HG03575 (cell line): ENCODE results near the gene TP73.

Experiments used
- ATAC-seq: cut with Tn5 transposase; IDR thresholded peaks from one replicate; pipeline ENCODE4 v1.9.1; 2021; ENCODE audit not compliant: unreplicated experiment, insufficient number of reproducible peaks, low FRiP score; ENCODE audit errors: extremely low read depth

TP73 gene

GRCh38 chr1:3632298-3632697 lies 20.0 kb upstream of the TP73 start:
- ATAC-seq = no peak

DNA sequence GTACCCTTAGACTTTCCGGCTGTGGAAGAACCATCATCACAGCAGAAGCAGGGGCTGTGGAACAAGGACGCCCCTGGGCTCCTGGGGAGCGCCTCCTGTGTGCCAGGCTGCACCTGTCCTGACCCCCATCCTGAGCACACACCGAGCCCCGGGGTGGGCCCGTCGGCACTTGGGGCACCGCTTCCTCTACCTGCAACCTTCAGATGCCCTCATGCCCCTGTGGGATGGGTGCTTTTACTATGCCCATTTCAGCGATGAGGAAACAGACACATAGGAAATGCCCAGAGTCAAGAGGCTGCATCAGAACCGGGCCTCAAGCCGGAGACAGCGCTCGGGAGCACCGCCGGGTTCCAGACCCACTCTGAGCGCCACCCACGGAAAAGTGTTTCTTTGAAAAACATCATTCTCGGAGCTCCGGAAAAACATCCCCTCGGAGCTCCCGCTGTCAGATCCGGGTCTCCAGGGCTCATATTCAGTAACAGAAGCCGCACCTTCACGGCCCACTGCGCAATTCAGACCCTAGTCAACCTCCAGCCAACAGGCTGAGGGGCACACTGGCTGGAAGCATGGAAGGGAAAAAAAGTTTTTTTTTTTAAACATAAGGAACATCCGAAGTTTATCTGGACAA lies 19.5 kb upstream of the TP73 start:
- ATAC-seq = no peak

GRCh38 chr1:3633344-3634058 lies 18.8 kb upstream of the TP73 start:
- no peak for ATAC-seq

GRCh38 chr1:3634059-3634800 lies 18.1 kb upstream of the TP73 start:
- ATAC-seq = no peak

DNA sequence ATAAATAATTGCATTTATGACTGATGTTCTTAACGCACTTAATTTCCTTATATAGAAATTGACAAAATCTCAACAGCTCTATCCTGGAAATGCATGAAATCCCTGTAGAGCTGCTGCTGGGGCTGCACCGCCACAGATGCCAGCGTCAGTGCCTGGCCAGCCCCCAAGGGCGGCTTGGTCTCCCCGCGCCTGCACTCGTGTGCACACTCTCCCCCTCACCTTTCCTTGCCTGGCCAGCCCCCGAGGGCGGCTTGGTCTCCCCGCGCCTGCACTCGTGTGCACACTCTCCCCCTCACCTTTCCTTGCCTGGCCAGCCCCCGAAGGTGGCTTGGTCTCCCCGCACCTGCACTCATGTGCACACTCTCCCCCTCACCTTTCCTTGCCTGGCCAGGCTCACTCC lies 16.2 kb upstream of the TP73 start:
- ATAC-seq = no peak

DNA sequence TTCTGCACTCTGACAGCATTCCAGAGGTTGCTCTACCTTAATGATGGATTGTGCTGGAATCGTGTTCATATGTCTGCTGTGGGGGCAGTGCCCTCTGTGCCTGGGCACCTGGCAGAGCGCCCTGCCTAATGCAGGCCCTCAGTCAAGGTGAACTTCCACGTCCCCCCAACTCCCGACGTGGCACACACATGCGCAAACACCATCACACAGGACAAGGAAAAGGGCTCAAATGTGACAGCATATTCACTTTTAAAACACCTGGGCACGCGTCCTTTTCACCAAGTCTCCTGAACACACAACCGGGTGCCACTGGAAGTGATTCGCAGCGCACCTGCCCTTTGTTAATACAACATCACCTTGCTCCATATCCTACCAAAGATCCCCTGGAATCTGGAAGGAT lies 15.8 kb upstream of the TP73 start:
- no peak for ATAC-seq

- no peak for ATAC-seq
Measured at GRCh38 chr1:3638027-3638426, 14.3 kb upstream of the TP73 start.

DNA sequence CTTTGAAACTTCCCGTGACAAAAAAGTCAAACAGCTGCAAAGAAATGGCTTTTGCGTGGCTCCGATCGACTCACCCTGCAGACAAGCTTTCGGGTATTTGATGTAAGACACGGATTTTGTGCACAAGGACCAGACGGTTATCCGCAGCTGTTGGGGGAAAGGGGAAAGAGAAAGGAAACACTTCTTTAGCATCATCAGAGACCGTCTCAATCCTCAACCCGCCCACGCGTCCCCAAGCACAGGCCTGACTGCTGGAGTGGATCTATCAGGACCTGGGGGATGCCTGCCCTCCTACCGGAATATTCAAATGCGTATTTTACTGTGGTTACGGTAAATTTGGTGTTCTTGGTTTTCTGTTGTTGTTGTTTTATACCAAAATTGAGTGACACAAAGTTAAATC lies 13.6 kb upstream of the TP73 start:
- ATAC-seq = no peak

GRCh38 chr1:3639397-3639911 lies 12.9 kb upstream of the TP73 start:
- no peak for ATAC-seq

DNA sequence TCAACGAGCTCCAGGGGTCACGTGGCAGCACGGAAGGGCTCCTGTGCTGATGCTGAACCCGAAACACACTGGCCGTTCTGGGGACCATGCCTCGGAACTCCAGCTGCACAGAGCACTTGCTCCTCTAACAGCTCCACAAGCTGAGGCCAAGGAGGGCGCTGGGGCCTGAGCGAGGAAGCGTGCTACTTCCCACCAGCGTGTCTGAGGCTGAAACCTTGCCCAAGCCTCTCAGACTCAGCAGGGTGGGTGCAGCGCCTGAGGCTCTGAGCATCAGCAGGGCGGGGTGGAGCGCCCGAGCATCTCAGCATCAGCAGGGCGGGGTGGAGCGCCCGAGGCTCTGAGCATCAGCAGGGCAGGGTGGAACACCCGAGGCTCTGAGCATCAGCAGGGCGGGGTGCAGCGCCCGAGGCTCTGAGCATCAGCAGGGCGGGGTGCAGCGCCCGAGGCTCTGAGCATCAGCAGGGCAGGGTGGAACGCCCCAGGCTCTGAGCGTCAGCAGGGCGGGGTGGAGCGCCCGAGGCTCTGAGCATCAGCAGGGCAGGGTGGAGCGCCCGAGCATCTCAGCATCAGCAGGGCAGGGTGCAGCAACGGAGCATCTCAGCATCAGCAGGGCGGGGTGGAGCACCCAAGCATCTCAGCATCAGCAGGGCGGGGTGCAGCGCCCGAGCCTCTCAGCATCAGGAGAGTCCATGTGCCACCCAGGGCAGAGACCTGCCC lies 12.0 kb upstream of the TP73 start:
- ATAC-seq = no peak

DNA sequence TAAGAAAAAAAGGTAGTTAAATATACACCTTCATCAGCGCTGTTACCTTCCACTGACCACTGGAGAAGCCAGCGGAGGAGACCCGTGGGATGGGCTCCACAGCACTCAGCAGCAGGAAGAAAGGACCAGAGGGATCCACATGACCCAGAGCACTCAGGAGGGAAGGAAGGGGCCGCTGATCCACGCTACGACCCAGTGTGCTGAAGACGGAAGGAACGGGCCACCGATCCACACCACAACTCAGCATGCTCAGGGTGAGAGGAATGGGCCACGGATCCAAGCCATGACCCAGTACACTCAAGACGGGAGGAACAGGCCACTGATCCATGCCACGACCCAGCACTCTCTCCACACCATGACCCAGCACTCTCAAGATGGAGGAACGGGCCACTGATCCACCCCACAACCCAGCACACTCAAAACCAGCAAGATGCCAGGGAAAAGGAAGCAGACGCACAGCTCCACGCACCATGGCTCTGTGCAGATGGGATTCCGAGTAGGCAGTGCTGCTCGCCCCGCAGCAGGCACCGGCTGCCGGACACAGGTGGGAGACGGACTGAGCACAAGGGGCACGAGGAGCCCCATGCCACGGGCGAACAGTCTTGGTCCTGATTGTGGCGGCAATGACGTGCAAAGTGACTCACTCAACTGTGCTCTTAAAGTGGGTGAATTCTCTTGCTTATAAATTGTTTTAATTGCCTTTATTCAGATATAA lies 11.1 kb upstream of the TP73 start:
- no peak for ATAC-seq

- no peak for ATAC-seq
Measured at GRCh38 chr1:3641816-3642215, 10.5 kb upstream of the TP73 start.

GRCh38 chr1:3642919-3643675 lies 9.2 kb upstream of the TP73 start:
- no peak for ATAC-seq

GRCh38 chr1:3644273-3644672 lies 8.0 kb upstream of the TP73 start:
- ATAC-seq = no peak

DNA sequence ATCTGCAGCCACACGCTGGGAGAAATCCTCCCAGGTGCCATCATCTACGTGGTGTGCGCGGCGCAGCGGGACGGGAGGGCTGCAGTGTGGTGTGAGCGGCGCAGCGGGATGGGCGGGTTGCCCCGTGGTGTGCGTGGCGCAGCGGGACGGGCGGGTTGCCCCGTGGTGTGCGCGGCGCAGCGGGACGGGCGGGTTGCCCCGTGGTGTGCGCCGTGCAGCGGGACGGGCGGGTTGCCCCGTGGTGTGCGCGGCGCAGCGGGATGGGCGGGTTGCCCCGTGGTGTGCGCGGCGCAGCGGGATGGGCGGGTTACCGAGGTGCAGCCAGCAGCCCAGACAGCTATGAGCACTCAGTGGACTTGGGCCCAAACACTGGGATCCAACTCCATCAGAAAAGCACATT lies 7.1 kb upstream of the TP73 start:
- ATAC-seq = no peak

DNA sequence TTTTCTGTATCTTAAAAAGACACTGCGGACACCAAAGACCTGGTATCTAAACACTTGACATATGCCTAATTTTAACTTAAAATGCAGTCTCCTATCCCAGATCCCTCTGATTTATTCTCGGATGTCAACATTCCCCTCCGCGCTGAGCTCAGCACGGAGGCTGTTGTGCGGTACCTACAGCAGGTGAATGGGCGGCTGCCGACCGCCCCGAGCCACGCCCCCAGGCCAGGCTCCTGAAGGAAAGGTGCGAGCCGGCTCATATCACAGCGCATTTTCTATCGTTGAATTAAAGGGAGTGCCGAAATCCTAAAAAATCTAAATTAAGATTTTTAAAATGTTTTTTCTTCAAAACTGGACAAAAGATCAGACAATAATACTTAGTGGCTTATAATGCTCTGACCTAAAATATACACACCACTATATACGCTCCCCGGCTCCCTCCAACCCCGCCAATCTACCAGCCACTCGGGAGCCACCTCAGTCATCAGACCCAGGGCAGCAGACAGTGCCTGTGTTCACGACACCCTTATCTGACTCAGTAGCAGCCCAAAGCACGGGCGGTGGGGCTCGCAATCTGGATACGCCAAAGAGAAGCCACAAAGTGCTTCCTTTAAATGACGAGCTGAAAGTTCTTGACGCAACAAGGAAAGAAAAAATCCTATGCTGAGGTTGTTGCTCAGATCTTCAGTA lies 6.5 kb upstream of the TP73 start:
- no peak for ATAC-seq

DNA sequence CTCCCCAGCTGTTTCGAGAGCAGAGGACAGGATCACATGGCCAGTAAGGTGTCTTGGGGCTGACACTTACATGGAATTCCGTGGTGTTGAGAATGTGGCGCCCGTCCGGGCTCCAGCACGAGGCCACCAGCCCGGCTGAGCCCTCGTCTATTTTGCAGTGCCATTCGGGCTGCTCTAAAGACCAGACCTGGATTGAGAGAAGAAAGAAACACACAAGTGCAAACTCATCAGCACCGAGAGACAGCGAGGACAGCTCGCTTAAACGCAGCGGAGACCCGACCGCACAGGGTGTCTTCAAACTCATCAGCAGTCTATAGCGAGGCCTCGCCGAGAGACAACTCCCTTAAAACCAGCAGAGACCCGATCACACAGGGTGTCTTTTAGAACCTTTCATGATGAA lies 5.7 kb upstream of the TP73 start:
- no peak for ATAC-seq
